ENCODE data around the gene MDH1.
"Not testable (repeated sequence)": the region's sequence is repeated elsewhere in the genome, so short reads cannot be mapped to it uniquely, and the experiment has no call there.

MDH1 gene

GRCh38 chr2:63588385-63589147 lies at the start of gene MDH1, which contains the start of gene WDPCP:
TSS of gene MDH1 (plus strand) at chr2:63588963. CDS start at chr2:63589044, 81 bp downstream.
TSS of gene WDPCP (minus strand) at chr2:63588477. CDS start at chr2:63588271, 206 bp downstream.
- TF ChIP-seq ZFX (IDR thresholded peaks at IDR 0.05) = no peak
- TF ChIP-seq, protein P1, sequence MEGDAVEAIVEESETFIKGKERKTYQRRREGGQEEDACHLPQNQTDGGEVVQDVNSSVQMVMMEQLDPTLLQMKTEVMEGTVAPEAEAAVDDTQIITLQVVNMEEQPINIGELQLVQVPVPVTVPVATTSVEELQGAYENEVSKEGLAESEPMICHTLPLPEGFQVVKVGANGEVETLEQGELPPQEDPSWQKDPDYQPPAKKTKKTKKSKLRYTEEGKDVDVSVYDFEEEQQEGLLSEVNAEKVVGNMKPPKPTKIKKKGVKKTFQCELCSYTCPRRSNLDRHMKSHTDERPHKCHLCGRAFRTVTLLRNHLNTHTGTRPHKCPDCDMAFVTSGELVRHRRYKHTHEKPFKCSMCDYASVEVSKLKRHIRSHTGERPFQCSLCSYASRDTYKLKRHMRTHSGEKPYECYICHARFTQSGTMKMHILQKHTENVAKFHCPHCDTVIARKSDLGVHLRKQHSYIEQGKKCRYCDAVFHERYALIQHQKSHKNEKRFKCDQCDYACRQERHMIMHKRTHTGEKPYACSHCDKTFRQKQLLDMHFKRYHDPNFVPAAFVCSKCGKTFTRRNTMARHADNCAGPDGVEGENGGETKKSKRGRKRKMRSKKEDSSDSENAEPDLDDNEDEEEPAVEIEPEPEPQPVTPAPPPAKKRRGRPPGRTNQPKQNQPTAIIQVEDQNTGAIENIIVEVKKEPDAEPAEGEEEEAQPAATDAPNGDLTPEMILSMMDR (conservative IDR thresholded peaks at IDR 0.05) = no peak
- peak within 1 kb of the TSS; percentile 91 for H3K27ac ChIP-seq

DNA sequence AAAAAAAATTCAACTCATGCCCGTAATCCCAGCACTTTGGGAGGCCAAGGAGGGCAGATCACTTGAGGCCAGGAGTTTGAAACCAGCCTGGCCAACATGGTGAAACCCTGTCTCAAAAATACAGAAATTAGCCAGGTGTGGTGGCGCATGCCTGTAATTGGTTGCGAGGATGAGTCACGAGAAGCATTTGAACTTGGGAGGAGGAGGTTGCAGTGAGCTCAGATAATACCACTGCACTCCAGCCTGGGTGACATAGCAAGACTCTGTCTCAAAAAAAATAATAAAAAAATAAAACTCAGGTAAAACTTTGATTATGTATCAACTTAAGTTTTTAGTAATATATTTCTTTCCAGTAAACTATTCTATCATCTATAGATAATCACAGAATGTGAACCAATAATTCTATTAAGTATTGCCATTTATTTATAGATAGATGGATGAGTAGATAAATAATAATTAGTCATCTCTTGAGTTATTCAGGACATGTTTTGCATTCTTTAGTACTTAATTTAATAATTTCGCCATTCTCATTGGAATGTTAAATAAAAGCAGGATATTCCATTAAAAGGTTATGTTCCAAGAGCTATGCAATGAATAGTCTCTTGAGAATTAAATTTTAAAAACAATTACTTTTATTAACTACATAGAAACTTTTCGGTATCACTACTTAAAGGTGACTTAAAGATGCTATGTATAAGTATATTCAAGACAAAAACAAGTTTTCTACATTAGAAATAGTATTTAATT lies 49.2 kb upstream of the MDH1 start:
- H3K27ac ChIP-seq = no peak overlapping the region
- TF ChIP-seq ZFX (IDR thresholded peaks at IDR 0.05) = no peak
- TF ChIP-seq, protein P1 (conservative IDR thresholded peaks at IDR 0.05) = no peak

DNA sequence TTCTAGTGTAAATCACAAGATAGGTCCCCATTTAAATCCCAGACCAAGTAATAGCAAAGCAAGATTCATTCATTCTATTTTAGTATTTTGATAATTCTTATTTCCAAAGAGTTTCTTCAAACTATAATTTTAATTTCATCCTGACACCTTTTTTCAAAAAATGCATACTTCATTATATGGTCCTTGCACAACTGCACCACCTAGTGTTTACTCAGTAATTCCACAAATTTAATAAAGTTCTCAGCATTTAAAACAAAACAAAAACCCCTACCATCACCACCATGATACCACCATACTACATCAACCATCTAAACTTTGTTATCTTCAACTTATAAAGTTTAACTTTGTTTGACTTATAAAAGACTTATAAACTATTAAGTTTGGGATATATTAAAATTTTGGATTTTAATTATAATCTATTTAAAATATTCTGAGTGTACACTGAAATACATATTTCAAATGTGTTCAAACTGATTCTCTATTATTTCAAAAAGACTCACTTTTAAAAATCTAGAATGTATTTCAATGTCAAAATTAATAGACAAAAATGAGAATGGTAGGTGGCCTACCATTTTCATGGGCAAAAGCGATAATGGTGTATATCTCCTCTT lies 44.6 kb upstream of the MDH1 start:
- no peak overlapping the region for H3K27ac ChIP-seq
- TF ChIP-seq, protein P1 (conservative IDR thresholded peaks at IDR 0.05) = peak; percentile 66
- TF ChIP-seq ZFX (IDR thresholded peaks at IDR 0.05) = no peak

DNA sequence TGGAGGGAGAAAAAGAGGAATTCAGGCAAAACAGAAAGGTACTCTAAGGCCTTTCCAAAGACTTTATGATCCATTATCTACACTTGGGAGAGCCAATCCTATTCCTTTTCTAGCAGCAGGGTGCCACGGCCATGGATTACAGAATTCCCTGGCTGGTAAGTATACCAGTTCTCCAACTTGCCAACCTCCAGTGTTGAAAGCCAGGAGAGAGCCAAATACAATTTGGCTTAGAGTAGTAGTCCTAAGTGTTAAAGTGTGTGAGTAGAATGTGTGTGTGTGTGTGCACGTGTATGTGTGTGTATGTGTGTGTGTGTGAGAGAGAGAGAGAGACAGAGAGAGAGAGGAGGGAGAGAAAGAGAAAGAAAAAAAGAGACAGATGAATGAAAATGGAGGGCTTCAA lies 43.7 kb upstream of the MDH1 start:
- no peak for TF ChIP-seq ZFX (IDR thresholded peaks at IDR 0.05)
- TF ChIP-seq, protein P1 (conservative IDR thresholded peaks at IDR 0.05) = no peak
- no peak overlapping the region for H3K27ac ChIP-seq

DNA sequence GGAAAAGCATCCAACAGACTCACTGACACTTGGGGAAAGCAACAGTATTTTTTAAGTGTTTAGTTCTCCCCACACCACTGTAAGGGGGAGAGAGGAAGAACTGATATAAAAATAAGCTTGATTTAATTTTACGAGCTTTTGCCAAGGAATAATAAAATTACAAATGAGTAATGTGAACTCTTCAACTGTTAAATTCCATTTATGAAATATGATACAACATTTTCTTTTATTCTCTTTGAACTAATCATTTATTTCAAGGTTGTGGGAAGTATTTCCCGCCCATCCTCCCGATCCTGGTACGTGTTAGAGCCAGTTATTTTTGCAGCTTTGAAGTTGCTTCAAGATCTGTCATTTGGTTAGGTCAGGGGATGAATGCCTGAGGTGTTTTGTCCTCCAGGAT lies 35.7 kb upstream of the MDH1 start:
- no peak for TF ChIP-seq ZFX (IDR thresholded peaks at IDR 0.05)
- TF ChIP-seq, protein P1 (conservative IDR thresholded peaks at IDR 0.05) = no peak
- H3K27ac ChIP-seq = no peak overlapping the region

DNA sequence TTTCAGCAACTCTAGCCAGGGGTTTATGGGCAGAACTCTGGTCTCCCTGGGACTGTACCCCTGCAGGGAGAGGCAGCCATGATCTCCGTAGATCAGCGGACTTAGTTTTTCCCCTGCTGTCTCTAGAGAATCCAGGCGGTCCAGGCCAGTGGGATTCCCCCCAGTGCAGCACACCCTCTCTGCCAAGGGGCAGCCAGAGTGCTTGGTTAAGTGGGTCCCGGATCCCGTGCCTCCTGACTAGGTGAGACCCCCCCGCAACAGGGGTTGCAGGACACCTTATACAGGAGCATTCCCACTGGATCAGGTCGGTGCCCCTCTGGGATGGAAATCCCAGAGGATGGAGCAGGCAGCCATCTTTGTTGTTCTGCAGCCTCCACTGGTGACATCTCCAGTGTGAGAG lies 33.5 kb upstream of the MDH1 start:
- no peak overlapping the region for H3K27ac ChIP-seq
- TF ChIP-seq, protein P1 (conservative IDR thresholded peaks at IDR 0.05) = no peak
- no peak for TF ChIP-seq ZFX (IDR thresholded peaks at IDR 0.05)

DNA sequence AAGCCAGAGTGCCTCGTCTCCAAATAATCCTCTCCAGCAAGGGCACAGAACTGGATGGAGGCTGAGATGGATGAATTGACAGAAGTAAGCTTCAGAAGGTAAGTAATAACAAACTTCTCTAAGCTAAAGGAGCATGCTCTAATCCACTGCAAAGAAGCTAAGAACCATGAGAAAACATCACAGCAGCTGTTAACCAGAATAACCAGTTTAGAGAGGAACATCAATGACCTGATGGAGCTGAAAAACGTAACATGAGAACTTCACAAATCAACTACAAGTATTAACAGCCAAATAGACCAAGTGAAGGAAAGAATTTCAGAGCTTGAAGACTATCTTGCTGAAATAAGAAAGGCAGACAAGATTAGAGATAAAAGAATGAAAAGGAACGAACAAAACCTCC lies 32.8 kb upstream of the MDH1 start:
- TF ChIP-seq ZFX (IDR thresholded peaks at IDR 0.05) = no peak
- TF ChIP-seq, protein P1 (conservative IDR thresholded peaks at IDR 0.05) = no peak

GRCh38 chr2:63557819-63558218 lies 30.9 kb upstream of the MDH1 start:
- not testable (repeated sequence) for H3K27ac ChIP-seq

More for the DNA sequence above, 32.8 kb upstream of the MDH1 start:
- no peak overlapping the region for H3K27ac ChIP-seq

- H3K27ac ChIP-seq = not testable (repeated sequence)
Measured at GRCh38 chr2:63558922-63559321, 29.8 kb upstream of the MDH1 start.

Measured in C4-2B (cell line).